GM23248 (cell line): ENCODE measurements around the gene TPRA1.

Source experiments
- EZH2 ChIP-seq: fragments of 200-600 bp; sonication (generic); IDR thresholded peaks from 2 replicates; pipeline ENCODE4 v1.6.1; 2018; ENCODE audit warnings: antibody characterized with exemption, mild to moderate bottlenecking; ENCODE audit not compliant: insufficient read depth, poor library complexity, severe bottlenecking
- EZH2phosphoT487 ChIP-seq: fragments of 200-600 bp; sonication (generic); IDR thresholded peaks from 2 replicates; pipeline ENCODE4 v1.6.1; 2018; ENCODE audit warnings: antibody characterized with exemption, moderate library complexity, mild to moderate bottlenecking, low read depth; ENCODE audit not compliant: insufficient read depth

GRCh38 chr3:127556565-127556964 is 34.0 kb downstream of the TPRA1 start:
- TF ChIP-seq EZH2 (no peak), EZH2phosphoT487 (no peak)
